ES-I3 (cell line): Measurements from ENCODE around the gene NEDD4.

Experiments used
- H3K36me3 ChIP-seq: 2 replicates; pipeline ENCODE4 v1.6.1; 2013; ENCODE audit warnings: mild to moderate bottlenecking, low read length, control low read depth, moderate library complexity; ENCODE audit not compliant: insufficient read depth
- H3K4me1 ChIP-seq: 2 replicates; pipeline ENCODE4 v1.6.1; 2013; ENCODE audit warnings: mild to moderate bottlenecking, control low read depth, low read length; ENCODE audit not compliant: insufficient read depth
- H3K9ac ChIP-seq: 2 replicates; pipeline ENCODE4 v1.6.1; 2013; ENCODE audit warnings: low read depth, mild to moderate bottlenecking, low read length, moderate library complexity
- H3K9me3 ChIP-seq: 2 replicates; pipeline ENCODE4 v1.6.1; 2013; ENCODE audit warnings: mild to moderate bottlenecking, low read length, moderate library complexity; ENCODE audit not compliant: control insufficient read depth, insufficient read depth

The NEDD4 gene

DNA sequence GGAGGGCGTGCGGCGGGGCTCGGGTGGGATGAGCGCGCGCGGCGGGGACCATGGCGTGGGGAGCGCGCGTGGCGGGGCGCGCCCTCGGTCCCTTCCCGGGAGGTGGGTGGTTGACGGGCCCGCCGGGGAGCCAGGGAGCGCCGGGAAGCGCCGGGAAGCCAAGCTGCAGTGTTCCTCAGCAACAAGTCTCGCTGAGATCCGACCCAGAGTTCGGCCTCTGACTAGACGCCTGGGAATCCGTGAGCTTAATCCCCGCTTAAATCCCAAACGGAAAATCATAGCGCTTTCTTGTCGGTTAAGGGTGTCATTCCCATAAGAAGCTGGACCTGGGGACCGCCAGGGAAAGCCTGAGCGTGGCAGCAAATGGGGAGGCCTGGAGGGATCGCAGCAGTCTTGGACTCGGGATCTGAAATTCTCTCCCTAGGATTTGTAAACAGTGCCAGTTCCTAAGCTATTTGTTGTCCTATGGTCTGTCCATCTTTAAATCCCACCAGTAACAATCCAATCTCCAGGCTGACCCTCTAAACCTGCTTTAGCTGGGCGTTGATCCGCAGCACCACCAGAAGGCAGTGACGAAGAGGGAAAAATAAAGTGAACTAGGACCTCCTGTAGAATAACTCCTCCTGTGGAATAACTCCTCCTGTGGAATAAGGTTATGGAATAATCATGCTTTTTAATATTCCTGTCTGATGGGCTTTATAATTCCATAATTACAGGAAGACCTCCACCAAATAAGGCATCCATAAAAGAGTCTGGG lies 570 bp upstream of the NEDD4 start:
- peak overlapping the region; percentile 60 for H3K9ac ChIP-seq
- H3K36me3 ChIP-seq = no peaks in the 10 kb centered on the region
- H3K4me1 ChIP-seq = no peaks in the 10 kb centered on the region

DNA sequence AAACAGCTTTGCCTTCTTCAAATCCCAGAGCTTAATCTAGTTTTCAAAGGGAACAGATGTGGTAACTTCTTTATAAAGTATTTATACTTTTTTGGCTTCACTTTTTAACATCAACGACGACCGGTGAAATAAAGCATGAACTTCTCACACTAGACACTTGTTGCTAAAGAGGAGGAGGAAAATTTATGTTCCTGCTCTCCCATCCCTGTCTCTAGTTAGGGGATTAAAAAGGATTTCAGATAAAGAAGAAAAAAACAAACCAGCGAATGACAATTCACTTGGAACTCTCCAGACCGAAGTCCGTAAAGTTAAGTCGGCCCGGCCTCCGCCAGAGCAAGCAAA lies 672 bp downstream of the NEDD4 start:
- Histone ChIP-seq H3K36me3 (no peaks in the 10 kb centered on the region), H3K9me3 (no peaks in the 10 kb centered on the region), H3K9ac (peak overlapping the region; percentile 60; the same call in 1 of the 2 replicates), H3K4me1 (no peaks in the 10 kb centered on the region)

More for the DNA sequence above, 570 bp upstream of the NEDD4 start:
- H3K9me3 ChIP-seq = no peaks in the 10 kb centered on the region

DNA sequence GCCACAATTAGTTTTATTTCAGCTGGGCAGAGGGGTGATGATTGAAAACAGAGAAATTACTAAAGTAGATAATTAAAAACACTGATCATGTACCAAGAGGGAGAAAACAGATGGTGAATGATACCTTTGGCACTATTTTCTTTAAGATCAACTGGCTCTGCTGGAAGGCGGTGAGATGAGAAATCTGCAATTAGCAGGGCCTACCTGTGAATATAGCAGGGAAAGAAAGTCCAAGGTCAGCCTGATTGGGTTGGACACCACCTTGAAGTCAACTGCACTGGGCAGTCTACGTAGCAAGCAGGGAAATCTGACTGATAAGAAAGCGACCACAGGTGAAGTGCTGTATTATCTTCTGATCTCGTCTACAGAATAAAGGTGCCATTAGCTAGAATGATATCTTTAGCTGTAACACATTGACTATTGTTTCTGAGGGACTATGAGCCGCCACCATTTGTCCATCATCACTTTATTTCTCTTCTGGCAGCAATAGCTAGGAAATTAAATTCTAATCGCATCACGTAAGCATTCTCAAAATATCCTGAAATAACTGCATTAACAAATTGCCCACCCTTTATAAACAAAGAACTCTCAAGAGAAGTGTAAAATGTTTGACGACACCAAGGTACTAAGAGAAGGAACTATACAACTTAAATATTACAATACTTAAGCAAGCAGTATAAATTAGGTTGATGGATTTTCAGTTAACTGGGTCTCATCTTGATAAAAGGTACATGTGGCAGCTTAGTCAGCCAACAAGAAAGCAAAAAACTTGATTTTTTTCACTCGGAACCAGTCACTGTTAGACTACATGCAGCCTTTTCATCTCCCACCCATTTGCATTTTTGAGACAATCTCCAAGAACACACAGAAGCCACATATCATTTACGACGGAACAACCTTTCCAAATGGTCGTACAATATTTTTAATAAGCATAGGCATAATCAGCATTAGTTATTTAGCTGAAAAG lies 1.3 kb downstream of the NEDD4 start:
- Histone ChIP-seq H3K4me1 (no peaks in the 10 kb centered on the region), H3K36me3 (no peaks in the 10 kb centered on the region), H3K9ac (peak overlapping the region; percentile 60), H3K9me3 (no peaks in the 10 kb centered on the region)

DNA sequence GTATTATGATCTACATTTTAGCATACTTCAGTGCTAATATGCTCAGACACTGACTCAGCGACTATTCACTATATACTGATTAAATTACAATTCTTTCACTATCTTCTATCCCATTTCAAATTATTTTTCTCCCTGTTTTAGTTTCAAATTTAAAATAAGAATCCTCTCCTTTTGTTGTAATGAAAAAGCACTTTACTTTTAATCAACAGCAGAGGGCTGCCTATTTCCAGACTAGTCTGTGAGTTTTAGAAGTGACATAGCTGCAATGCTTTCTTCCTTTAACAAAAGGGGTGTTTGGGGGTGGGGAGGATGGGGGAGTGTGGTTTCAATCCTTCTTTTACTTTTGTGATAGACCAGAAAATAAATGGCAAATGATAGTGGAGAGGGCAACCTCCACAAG lies 2.4 kb downstream of the NEDD4 start:
- H3K9ac ChIP-seq = no peak overlapping the region
- H3K36me3 ChIP-seq = no peaks in the 10 kb centered on the region
- no peaks in the 10 kb centered on the region for H3K9me3 ChIP-seq
- no peaks in the 10 kb centered on the region for H3K4me1 ChIP-seq

DNA sequence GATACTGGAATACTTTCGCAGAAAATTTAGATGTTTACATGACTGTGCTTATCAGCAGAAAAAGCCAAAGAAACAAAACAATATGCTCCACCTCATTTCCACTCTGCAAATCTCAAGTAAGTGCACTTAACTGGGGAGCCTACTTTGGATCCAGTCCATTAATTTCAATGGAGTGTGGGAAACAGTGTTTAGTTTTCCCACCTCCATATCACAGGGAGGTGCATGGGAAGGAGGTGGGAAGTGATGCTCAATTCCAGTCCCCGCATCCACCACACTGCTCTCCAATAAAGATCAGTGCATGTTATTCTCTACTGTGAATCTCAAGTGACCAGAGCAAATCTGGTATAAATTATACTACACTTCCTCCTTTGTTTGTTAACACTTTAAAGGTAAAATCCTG lies 2.9 kb downstream of the NEDD4 start:
- Histone ChIP-seq H3K36me3 (no peaks in the 10 kb centered on the region), H3K9ac (no peak overlapping the region), H3K4me1 (no peaks in the 10 kb centered on the region), H3K9me3 (no peaks in the 10 kb centered on the region)

DNA sequence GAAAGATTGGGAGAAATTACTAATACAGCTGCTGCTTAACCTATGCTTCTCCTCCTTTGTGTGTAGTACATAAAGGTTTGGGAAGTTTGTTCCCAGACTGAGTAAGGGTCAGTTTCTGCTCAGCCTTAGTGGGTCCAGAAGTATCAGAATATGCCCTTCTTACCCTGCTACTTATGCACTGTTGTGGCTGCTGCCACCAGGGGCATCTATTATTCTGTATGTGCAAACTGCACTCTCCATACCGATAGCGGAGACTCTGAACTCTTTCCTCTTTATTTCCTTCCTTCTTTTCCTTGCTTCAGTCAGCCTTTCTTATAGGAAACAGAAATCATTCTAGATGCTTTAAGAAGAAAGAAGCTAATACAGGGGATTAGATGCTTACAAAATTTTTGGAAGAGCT lies 4.0 kb downstream of the NEDD4 start:
- Histone ChIP-seq H3K36me3 (no peaks in the 10 kb centered on the region), H3K9me3 (no peaks in the 10 kb centered on the region), H3K4me1 (no peaks in the 10 kb centered on the region), H3K9ac (no peak overlapping the region)

DNA sequence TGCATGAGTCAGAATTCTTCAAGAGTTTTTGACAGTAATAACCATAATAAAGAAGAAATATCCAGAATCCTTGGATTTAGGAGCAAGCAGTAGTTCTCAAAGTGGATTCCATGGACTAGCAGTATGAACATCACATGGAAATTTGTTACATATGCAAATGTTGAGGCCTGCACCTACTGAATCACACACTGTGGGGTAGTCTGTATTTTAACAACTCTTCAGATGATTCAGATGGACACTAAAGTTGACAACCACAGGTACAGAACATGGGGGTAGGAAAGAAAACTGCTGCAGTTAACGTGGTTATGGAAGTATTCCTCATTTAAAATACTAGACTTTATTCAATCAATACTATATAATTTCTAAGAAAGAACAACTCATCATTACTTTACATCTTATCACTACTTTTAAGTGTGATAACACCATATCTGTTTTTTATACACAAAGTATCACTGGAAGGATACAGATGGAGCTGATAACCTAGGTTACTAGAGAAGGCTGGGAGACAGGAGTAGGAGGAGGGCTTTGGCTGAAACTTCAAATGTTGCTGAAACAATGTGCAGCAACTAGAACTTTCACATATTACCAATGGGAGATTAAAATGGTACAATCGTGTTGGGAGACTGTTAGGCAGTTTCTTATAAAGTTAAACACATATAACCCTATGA lies 11.7 kb downstream of the NEDD4 start:
- Histone ChIP-seq H3K4me1 (no peaks in the 10 kb centered on the region), H3K9ac (no peak overlapping the region), H3K9me3 (no peaks in the 10 kb centered on the region), H3K36me3 (no peaks in the 10 kb centered on the region)

DNA sequence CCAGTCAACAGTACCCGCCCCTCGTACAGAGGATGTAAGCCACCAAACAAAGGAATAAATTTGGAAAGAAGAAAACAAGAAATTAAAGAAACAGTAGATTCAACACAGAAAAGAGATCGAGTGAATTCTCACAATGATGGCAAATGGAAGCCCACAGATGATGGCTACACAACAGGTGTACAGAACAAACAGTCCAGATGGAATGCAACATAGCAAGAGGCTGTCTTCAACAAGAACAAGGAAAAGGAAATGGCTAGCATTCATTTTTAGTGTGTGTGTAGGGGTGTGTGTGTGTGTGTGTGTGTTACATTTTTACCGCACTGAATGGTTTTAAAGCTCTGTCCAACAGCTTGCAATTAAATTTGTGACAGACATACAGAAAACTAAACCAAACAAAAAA lies 12.9 kb downstream of the NEDD4 start:
- Histone ChIP-seq H3K36me3 (no peaks in the 10 kb centered on the region), H3K9ac (no peak overlapping the region), H3K4me1 (no peaks in the 10 kb centered on the region), H3K9me3 (no peaks in the 10 kb centered on the region)

DNA sequence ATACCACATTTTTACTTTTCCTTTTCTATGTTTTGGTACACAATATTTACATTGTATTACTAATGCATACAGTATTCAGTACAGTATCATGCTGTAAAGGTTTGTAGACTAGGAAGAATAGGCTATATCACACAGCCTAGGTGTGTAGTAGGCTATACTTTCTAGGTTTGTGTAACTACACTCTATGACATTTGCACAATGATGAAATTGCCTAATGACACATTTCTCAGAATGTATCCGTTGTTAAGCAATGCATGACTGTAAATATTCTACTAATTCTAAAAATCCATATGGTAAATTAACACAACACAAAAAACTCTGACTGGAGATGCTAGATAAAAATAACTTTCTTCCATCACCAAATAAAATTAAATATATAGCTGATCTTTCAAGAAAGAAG lies 16.2 kb downstream of the NEDD4 start:
- Histone ChIP-seq H3K4me1 (no peaks in the 10 kb centered on the region), H3K9ac (no peak overlapping the region), H3K9me3 (no peaks in the 10 kb centered on the region), H3K36me3 (no peaks in the 10 kb centered on the region)

DNA sequence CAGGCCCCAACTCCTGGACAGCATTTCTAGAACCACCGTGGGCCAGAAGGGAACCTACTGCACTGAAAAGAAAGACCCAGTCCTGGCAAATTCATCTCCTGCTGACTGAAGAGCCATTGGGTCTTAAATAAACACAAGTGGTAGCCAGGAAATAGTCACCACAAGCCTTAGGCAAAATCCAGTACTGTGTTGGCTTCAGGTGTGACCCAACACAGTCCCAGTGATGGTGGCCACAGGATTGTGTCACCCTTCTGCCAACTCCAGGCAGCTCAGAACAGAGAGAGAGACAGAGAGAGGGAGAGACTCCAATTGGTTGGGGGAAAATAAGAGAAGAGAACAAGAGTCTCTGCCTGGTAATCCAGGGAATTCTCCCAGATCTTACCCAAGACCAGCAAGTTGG lies 23.1 kb downstream of the NEDD4 start:
- Histone ChIP-seq H3K36me3 (no peaks in the 10 kb centered on the region), H3K9me3 (no peaks in the 10 kb centered on the region), H3K4me1 (no peaks in the 10 kb centered on the region), H3K9ac (no peak overlapping the region)

DNA sequence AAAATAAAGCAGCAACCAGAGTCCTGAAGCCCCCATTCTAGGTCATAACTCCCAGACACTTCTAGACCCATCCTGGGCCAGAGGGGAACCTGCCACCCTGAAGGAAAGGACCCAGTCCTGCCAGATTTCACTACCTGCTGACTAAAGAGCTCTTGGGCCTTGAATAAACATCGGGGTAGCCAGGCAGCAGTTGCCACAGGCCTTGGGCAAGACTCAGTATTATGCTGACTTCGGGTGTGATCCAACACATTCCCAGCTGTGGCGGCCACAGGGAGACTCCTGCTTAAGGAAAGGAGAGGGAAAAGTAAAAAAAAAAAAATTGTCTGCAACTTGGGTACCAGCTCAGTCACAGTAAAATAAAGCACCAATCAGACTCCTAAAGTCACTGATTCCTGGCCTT lies 23.8 kb downstream of the NEDD4 start:
- H3K9me3 ChIP-seq = no peaks in the 10 kb centered on the region
- no peaks in the 10 kb centered on the region for H3K4me1 ChIP-seq
- H3K9ac ChIP-seq = no peak overlapping the region
- H3K36me3 ChIP-seq = no peaks in the 10 kb centered on the region

DNA sequence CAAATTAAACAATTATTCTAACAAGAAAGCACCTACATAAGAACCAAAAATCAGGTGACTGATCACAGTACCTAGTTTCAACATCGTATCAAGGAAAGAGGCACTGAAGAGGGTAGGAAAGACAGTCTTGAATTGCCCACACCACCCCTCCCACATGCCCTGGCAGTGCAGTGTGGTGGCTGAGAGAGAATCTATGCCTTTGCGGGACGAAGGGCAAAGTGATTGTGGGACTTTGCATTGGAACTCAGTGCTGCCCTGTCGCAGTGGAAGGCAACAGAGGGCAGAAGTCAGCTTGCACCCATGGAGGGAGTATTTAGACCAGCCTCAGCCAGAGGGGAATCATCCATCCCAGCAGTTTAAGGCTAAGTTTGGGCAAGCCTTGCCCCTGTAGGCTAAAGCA lies 24.5 kb downstream of the NEDD4 start:
- H3K9me3 ChIP-seq = no peaks in the 10 kb centered on the region
- no peaks in the 10 kb centered on the region for H3K4me1 ChIP-seq
- H3K36me3 ChIP-seq = no peaks in the 10 kb centered on the region

DNA sequence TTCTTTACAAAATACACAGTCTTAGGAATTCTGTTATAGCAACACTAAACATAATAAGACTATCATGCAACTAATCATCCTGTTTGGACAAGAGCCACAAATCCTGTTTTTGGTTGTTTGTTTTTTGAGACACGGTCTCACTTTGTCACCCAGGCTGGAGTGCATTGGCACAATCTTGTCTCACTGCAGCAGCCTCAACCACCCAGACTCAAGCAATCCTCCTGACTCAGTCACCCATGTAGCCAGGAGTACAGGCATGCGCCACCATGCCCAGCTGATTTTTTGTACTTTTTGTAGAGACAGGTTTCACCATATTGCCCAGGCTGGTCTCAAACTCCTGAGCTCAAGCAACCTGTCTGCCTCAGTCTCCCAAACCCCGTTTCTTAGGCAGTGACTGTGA lies 28.3 kb downstream of the NEDD4 start:
- H3K9me3 ChIP-seq = no peaks in the 10 kb centered on the region
- H3K36me3 ChIP-seq = no peaks in the 10 kb centered on the region
- H3K9ac ChIP-seq = no peak overlapping the region
- no peaks in the 10 kb centered on the region for H3K4me1 ChIP-seq

More for the DNA sequence above, 24.5 kb downstream of the NEDD4 start:
- no peak overlapping the region for H3K9ac ChIP-seq

DNA sequence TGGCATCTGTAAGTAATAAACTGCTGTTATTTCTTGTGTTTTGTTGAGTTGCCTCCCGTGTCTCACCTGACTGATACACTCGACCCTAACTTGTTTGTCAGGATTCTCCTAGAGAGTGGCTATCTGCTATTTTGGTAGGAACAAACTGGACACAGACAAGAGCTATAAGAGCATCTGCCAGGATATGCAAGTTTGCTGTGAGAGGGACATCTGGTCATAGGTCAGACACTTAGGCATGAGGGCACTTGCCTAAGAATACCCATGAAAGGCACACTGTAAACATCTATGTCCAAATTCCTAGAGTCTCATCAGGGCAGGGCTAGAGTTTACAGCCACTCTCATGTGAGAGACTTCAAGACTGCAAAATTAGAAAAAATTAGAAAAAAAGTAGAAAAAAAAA lies 32.5 kb downstream of the NEDD4 start:
- no peaks in the 10 kb centered on the region for H3K36me3 ChIP-seq
- no peaks in the 10 kb centered on the region for H3K9me3 ChIP-seq
- H3K9ac ChIP-seq = no peak overlapping the region
- peaks cover 4% of the 10 kb centered on the region; the same call in 1 of the 2 replicates for H3K4me1 ChIP-seq
